SIG-M5 treated with dmso at 0.1 percent for 504 hours (cell line): ENCODE data around the gene MYBPC1.
"Not testable (repeated sequence)": the region's sequence is repeated elsewhere in the genome, so short reads cannot be mapped to it uniquely, and the experiment has no call there.

ENCODE experiments used
- DNase-seq: peaks from one replicate; lab custom pipeline; 2025; ENCODE audit not compliant: unreplicated experiment; lab: John Stamatoyannopoulos, UW

The MYBPC1 gene

GRCh38 chr12:101720118-101720517, 125.3 kb downstream of the MYBPC1 start:
- DNase-seq, result no peak

DNA sequence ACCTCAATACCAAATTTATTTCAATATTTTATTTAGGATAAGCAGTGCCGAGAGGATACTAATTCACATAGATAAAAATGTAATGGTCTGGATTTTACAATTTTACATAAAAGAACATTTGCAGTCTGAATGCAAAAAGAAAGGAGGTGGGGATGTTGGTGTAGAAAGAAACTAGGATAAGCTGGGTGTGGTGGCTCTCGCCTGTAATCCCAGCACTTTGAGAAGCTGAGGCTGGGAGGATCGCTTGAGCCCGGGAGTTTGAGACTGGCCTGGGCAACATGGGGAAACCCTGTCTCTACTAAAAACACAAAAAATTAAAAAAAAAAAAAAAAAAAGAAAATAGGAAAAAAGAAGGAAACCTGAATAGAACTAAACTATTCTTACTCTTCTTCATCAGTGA, 127.6 kb downstream of the MYBPC1 start:
- no peak for DNase-seq

GRCh38 chr12:101727098-101727497, 132.3 kb downstream of the MYBPC1 start:
- no peak for DNase-seq

DNA sequence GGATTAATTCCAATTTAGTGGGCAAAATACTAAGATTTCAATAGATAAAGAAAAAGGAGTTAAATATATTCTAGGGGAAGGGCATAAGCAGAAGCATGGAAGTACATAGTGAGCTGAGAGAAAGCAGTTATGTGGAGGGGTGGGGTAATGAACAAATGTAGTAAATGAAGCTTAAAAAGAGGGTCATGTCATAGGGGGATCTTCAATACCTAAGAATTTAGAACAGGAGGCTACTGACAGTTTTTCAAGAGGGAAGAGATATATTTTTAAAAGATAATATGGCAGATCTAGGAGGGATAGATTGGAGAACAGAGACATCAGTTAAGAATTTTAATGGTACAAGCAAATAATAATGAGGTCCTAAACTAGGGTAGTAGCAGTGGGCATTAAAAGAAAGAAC, 135.1 kb downstream of the MYBPC1 start:
- DNase-seq, result no peak

- DNase-seq, result no peak
Measured at GRCh38 chr12:101732318-101732717, 137.5 kb downstream of the MYBPC1 start.

- DNase-seq, result no peak
Measured at GRCh38 chr12:101733166-101733565, 138.4 kb downstream of the MYBPC1 start.

DNA sequence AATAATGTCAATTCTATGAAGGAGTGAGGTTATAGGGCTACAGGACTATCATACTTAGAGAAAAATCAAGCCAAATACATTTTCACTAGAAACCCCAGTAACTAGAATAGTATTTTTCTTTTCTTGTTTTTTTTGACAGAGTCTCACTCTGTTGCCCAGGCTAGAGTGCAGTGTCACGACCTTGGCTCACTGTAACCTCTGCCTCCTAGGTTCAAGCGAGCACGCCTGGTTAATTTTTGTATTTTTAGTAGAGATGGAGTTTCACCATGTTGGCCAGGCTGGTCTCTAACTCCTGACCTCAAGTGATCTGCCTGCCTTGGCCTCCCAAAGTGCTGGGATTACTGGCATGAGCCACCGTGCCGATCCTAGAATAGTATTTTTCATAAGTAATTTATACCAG, 139.7 kb downstream of the MYBPC1 start:
- not testable (repeated sequence) for DNase-seq
